GM19043 (cell line): ENCODE data around the gene NCS1.

Source experiments
- ATAC-seq: cut with Tn5 transposase; IDR thresholded peaks from one replicate; pipeline ENCODE4 v1.9.1; 2021; ENCODE audit warnings: low read depth; ENCODE audit not compliant: unreplicated experiment

Gene NCS1

GRCh38 chr9:130172161-130172857, at the start of gene NCS1:
NCS1 (plus strand) TSS chr9:130172404; CDS start chr9:130172664, 260 bp downstream.
- ATAC-seq = no peak

- no peak for ATAC-seq
These were observed 49.7 kb upstream of the NCS1 start for GRCh38 chr9:130122456-130122855.

GRCh38 chr9:130124085-130124860, 47.9 kb upstream of the NCS1 start:
- no peak for ATAC-seq

- ATAC-seq = no peak
These were observed 45.3 kb upstream of the NCS1 start for GRCh38 chr9:130126721-130127433.

- ATAC-seq = no peak
These were observed 44.0 kb upstream of the NCS1 start for GRCh38 chr9:130128251-130128650.

- no peak for ATAC-seq
These were observed 43.3 kb upstream of the NCS1 start for GRCh38 chr9:130128733-130129431.

GRCh38 chr9:130129432-130130061, 42.7 kb upstream of the NCS1 start:
- no peak for ATAC-seq

- ATAC-seq = no peak
These were observed 39.5 kb upstream of the NCS1 start for GRCh38 chr9:130132746-130133145.

- ATAC-seq = no peak
These were observed 35.0 kb upstream of the NCS1 start for GRCh38 chr9:130137081-130137640.

GRCh38 chr9:130137641-130138081, 34.5 kb upstream of the NCS1 start:
- ATAC-seq = no peak

- ATAC-seq = no peak
These were observed 34.0 kb upstream of the NCS1 start for GRCh38 chr9:130138171-130138653.

- ATAC-seq = no peak
These were observed 33.4 kb upstream of the NCS1 start for GRCh38 chr9:130138791-130139190.

- no peak for ATAC-seq
These were observed 33.0 kb upstream of the NCS1 start for GRCh38 chr9:130139251-130139650.

- no peak for ATAC-seq
These were observed 31.5 kb upstream of the NCS1 start for GRCh38 chr9:130140706-130141105.

- no peak for ATAC-seq
These were observed 30.1 kb upstream of the NCS1 start for GRCh38 chr9:130142056-130142455.

- no peak for ATAC-seq
These were observed 29.6 kb upstream of the NCS1 start for GRCh38 chr9:130142641-130143040.

GRCh38 chr9:130143279-130143893, 28.8 kb upstream of the NCS1 start:
- no peak for ATAC-seq

- no peak for ATAC-seq
These were observed 28.2 kb upstream of the NCS1 start for GRCh38 chr9:130143958-130144366.

- no peak for ATAC-seq
These were observed 27.5 kb upstream of the NCS1 start for GRCh38 chr9:130144703-130145102.
